ENCODE results near the gene SLC16A6.
"Not testable (repeated sequence)": the region's sequence is repeated elsewhere in the genome, so short reads cannot be mapped to it uniquely, and the experiment has no call there.

SLC16A6 gene

GRCh38 chr17:68255731-68256538, 35.0 kb downstream of the SLC16A6 start:
- no peak for DNase-seq (ENCODE audit: low read depth)
- TF ChIP-seq, protein P1, sequence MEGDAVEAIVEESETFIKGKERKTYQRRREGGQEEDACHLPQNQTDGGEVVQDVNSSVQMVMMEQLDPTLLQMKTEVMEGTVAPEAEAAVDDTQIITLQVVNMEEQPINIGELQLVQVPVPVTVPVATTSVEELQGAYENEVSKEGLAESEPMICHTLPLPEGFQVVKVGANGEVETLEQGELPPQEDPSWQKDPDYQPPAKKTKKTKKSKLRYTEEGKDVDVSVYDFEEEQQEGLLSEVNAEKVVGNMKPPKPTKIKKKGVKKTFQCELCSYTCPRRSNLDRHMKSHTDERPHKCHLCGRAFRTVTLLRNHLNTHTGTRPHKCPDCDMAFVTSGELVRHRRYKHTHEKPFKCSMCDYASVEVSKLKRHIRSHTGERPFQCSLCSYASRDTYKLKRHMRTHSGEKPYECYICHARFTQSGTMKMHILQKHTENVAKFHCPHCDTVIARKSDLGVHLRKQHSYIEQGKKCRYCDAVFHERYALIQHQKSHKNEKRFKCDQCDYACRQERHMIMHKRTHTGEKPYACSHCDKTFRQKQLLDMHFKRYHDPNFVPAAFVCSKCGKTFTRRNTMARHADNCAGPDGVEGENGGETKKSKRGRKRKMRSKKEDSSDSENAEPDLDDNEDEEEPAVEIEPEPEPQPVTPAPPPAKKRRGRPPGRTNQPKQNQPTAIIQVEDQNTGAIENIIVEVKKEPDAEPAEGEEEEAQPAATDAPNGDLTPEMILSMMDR (IDR thresholded peaks at IDR 0.05; ENCODE audit: insufficient read depth, low read depth, low read length, missing control alignments) = no peak
- H3K4me3 ChIP-seq (ENCODE audit: low read depth, low read length) = no peak overlapping the region

- TF ChIP-seq, protein P1 (IDR thresholded peaks at IDR 0.05; ENCODE audit: insufficient read depth, low read depth, low read length, missing control alignments) = no peak
- H3K4me3 ChIP-seq (ENCODE audit: low read depth, low read length) = no peak overlapping the region
- no peak for DNase-seq (ENCODE audit: low read depth)
Observed at GRCh38 chr17:68255151-68255550, 35.8 kb downstream of the SLC16A6 start.

DNA sequence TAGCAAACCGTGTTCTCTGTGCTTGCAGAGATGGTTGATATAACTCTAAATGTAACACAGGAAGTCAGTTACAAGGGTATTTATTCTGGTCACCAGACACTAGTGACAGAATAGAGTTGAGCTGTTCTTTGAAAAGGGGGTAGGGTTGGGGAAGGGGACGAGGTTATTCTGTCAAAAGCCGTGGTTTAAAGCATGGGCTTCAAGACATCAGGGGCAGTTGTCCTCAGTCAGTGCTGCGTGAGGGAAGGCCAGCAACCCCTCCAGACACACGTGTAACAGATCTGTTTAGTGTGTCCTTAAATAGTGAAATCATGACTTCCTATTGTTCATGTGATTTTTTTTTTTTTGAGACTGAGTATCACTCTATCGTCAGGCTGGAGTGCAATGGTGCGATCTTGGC, 37.5 kb downstream of the SLC16A6 start:
- H3K4me3 ChIP-seq (ENCODE audit: low read depth, low read length); DNase-seq (ENCODE audit: low read depth): not testable (repeated sequence)

GRCh38 chr17:68249354-68249765, 41.6 kb downstream of the SLC16A6 start:
- TF ChIP-seq, protein P1 (IDR thresholded peaks at IDR 0.05; ENCODE audit: insufficient read depth, low read depth, low read length, missing control alignments) = no peak
- H3K4me3 ChIP-seq (ENCODE audit: low read depth, low read length) = peak overlapping the region; percentile 98

GRCh38 chr17:68248891-68249290, 42.0 kb downstream of the SLC16A6 start:
- peak overlapping the region; percentile 98 for H3K4me3 ChIP-seq (ENCODE audit: low read depth, low read length)
- DNase-seq (ENCODE audit: low read depth) = peak; percentile 24
- TF ChIP-seq, protein P1 (IDR thresholded peaks at IDR 0.05; ENCODE audit: insufficient read depth, low read depth, low read length, missing control alignments) = no peak

More at GRCh38 chr17:68249354-68249765, 41.6 kb downstream of the SLC16A6 start:
- peak; percentile 61 for DNase-seq (ENCODE audit: low read depth)

DNA sequence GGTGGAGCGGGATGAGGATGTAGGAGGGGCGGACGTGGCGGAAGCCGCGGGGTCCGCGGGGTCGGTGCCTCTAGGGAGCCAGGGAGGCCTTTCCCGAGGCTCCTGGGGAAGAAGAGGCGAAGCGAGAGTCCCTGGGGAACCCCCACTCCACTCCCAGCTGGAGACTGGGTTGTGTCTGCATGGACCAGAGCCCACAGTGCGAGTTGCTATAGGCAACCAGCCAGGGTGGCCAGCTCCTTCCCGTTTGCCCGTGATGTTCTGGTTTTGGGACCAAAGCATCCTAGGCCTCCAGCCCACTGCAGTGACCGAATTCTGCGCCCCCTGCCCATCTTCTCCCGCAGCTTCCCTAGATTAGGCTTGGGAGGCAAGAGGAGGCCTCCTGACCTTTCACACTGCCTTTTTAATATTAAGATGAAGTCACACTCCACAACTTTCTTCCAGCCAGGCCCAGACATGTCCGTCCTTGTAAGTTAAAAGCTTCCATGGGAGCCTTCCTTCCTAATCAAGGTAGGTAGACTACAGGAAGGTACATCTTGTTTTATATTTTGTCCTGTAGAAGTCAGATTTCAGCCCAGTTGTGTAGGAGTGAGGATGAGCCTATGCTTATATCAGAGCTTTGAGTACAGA, 42.6 kb downstream of the SLC16A6 start:
- DNase-seq (ENCODE audit: low read depth) = no peak
- TF ChIP-seq, protein P1 (IDR thresholded peaks at IDR 0.05; ENCODE audit: insufficient read depth, low read depth, low read length, missing control alignments) = no peak
- H3K4me3 ChIP-seq (ENCODE audit: low read depth, low read length) = peak overlapping the region; percentile 98

DNA sequence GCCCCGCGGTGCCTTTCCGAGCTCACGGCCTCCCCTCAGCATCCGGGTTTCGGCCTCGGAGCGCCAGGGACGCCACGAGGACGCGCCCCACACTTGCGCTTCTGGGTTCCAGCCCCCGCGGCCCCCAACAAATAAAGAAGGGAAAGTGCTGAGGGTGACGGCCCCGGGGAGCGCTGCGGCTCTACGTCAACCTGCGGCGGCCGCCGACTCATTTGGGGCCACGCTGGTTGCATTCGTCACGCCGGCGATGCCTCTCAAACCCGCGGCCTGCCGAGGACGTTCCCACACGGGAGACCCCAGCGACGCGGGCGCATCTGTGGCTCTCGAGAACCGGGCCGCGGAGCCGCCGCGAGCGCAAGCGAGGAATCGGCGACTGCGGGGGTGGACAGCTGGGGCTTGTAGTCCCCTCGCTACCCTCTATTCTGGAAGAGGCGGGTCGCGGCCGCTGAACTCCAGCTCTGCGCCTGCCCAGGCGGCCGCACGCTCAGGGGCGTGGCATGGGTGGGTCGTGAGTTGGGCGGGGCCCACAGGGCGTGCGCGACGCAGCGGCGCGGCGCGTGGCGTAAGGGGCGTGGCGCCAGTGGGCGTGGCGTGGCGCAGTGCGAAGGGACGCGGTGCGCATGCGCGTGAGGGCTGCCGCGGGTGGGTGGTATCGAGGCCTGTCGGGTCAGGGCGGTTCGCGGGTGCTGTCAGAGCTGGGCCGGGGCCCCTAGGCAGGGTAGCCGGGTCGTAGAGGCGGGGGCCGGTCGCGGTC, 43.3 kb downstream of the SLC16A6 start, which contains the start of gene AMZ2:
TSS of gene AMZ2 (plus strand) at position 599 of the 754 bp plus-strand sequence. CDS start 2,145 bp downstream, outside the sequence.
- peak within 1 kb of the TSS; percentile 98 for H3K4me3 ChIP-seq (ENCODE audit: low read depth, low read length)
- TF ChIP-seq, protein P1 (IDR thresholded peaks at IDR 0.05; ENCODE audit: insufficient read depth, low read depth, low read length, missing control alignments) = no peak
- peak; percentile 98 for DNase-seq (ENCODE audit: low read depth)

Measured in GM12865 (cell line).